Measurements from ENCODE around the gene MGLL. TPM values are rescaled to one million over a fixed set of nuclear protein-coding genes. Genes with fewer than 3 reads are reported as not detected.
A peak's percentile ranks its signal among the peaks of the same experiment; 100 is the strongest.

MGLL gene
- polyA plus RNA-seq, 1 experiment, result 108 TPM

DNA sequence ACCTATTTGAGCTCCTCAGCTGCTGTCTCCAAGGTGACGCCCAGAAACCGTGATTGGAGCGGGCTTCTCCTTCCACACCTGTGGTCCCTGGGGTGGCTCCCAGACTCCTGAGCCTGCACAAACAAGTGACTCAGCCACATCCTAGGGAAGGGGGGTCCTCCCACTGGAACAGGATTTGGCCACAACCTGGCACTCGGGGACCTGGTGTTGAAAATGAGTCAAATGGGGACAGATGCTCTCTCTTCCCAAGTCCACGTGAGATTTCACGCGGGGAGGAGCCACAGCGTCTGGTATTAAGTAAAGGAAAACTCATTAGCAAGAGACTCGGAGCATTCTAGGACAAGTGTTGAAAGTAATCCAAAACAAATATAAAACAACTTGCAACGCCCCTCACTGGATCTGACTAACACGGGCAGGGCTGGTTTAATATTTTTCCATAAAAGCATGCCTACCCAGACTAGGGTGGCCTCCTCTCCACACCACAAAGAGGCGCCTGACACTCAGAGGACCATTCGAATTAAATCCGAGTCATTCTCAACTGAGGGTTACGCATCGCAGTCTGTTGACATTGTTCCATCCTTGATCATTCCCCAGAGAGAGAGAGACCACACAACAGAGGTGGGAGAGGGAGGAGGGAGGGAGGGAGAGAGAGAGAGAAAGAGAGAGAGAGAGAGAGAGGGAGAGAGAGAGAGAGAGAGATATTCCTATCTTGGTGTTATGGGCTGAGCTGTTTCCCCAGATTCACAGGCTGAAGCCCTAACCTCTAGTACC, 74.4 kb downstream of the MGLL start:
- CTCF ChIA-PET, result interaction anchor here (0.6 to 7.4 kb wide), 7 partner anchors 12 to 298 kb away, joined by 3 to 45 read pairs (median 3); no protein-coding TSS in a partner anchor

DNA sequence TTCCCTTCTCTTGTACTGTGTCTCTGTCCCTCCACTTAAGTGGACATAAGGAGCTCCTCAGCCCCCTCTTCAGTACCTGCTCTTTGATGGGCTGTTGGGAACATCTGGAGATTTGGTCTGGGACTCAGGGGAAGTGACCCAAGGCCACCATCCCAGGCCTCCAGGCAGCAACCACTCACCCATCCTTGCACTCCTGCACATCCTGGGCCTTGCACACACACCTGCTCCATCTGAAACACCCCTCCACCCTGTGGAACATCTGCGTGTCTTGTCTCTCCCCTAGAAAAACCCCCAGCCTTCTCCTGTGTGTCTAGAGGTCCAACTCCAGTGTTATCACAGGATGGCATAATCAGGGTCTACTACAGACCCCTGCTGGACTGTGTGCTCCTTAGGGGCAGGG, 75.2 kb downstream of the MGLL start:
- Histone ChIP-seq H3K4me3 (ENCODE audit: low read depth, low read length) (no peak overlapping the region), H3K27me3 (ENCODE audit: control insufficient read depth, insufficient read depth, low read length) (no peaks in the 10 kb centered on the region), H3K36me3 (ENCODE audit: control insufficient read depth, insufficient read depth, low read length) (no peaks in the 10 kb centered on the region)
- ChIA-PET CTCF (interaction anchor here (0.6 to 7.4 kb wide), 6 partner anchors 9 to 91 kb away, joined by 3 to 45 read pairs (median 4); no protein-coding TSS in a partner anchor), POLR2A (no interaction called here)
- DNase-seq (ENCODE audit: low read depth), result no peak
- TF ChIP-seq, protein P1, sequence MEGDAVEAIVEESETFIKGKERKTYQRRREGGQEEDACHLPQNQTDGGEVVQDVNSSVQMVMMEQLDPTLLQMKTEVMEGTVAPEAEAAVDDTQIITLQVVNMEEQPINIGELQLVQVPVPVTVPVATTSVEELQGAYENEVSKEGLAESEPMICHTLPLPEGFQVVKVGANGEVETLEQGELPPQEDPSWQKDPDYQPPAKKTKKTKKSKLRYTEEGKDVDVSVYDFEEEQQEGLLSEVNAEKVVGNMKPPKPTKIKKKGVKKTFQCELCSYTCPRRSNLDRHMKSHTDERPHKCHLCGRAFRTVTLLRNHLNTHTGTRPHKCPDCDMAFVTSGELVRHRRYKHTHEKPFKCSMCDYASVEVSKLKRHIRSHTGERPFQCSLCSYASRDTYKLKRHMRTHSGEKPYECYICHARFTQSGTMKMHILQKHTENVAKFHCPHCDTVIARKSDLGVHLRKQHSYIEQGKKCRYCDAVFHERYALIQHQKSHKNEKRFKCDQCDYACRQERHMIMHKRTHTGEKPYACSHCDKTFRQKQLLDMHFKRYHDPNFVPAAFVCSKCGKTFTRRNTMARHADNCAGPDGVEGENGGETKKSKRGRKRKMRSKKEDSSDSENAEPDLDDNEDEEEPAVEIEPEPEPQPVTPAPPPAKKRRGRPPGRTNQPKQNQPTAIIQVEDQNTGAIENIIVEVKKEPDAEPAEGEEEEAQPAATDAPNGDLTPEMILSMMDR (IDR thresholded peaks at IDR 0.05; ENCODE audit: insufficient read depth, low read depth, low read length), result no peak

More for the DNA sequence above, 74.4 kb downstream of the MGLL start:
- no peaks in the 10 kb centered on the region for H3K27me3 ChIP-seq (ENCODE audit: control insufficient read depth, insufficient read depth, low read length)
- TF ChIP-seq, protein P1 (IDR thresholded peaks at IDR 0.05; ENCODE audit: insufficient read depth, low read depth, low read length), result 0 out of 2 replicates have a peak, but pooled peaks have one; percentile 31
- POLR2A ChIA-PET, result interaction anchor here (0.7 kb wide), 1 partner anchor 45 kb away, joined by 10 read pairs; no protein-coding TSS in a partner anchor
- no peaks in the 10 kb centered on the region for H3K36me3 ChIP-seq (ENCODE audit: control insufficient read depth, insufficient read depth, low read length)
- DNase-seq (ENCODE audit: low read depth), result peak; percentile 84
- H3K4me3 ChIP-seq (ENCODE audit: low read depth, low read length), result no peak overlapping the region

DNA sequence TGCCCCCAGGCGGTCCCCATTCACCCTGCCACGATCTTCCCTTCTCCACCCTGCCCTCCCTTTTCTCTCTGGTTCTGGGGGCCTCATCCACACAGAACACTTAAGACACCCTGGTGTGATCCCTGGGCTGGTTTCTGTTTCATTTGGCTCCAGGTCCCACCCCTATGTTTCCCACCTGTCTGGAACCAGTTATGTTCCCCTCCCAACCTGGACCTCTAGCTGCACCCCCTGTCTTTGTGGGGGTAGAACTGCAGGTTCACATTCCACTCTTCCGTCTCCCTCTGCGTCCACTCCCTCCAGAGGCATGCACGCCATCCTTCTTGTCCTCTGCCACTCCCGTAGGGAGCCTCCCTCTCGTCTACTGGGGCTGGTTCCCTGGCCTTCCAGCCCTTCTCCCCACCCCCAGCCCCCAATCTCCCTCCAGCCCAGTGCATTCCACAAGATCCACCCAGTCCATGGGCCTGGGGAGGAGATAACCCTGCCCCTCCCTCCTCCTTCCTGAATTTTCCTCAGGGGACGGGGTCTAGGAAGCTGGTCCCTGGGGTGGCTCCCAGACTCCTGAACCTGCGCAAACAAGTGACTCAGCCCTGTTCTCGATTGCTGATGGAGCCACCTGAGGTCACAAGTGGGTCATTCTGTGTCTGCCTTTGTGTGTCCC, 75.8 kb downstream of the MGLL start:
- no peaks in the 10 kb centered on the region for H3K27me3 ChIP-seq (ENCODE audit: control insufficient read depth, insufficient read depth, low read length)
- ChIA-PET POLR2A (no interaction called here), CTCF (interaction anchor here (0.6 to 1.8 kb wide), 4 partner anchors 8 to 91 kb away, joined by 3 to 5 read pairs (median 4); no protein-coding TSS in a partner anchor)
- H3K4me3 ChIP-seq (ENCODE audit: low read depth, low read length), result no peak overlapping the region
- H3K36me3 ChIP-seq (ENCODE audit: control insufficient read depth, insufficient read depth, low read length), result no peaks in the 10 kb centered on the region
- no peak for DNase-seq (ENCODE audit: low read depth)
- TF ChIP-seq, protein P1 (IDR thresholded peaks at IDR 0.05; ENCODE audit: insufficient read depth, low read depth, low read length), result no peak; the same call in 1 of the 2 replicates

DNA sequence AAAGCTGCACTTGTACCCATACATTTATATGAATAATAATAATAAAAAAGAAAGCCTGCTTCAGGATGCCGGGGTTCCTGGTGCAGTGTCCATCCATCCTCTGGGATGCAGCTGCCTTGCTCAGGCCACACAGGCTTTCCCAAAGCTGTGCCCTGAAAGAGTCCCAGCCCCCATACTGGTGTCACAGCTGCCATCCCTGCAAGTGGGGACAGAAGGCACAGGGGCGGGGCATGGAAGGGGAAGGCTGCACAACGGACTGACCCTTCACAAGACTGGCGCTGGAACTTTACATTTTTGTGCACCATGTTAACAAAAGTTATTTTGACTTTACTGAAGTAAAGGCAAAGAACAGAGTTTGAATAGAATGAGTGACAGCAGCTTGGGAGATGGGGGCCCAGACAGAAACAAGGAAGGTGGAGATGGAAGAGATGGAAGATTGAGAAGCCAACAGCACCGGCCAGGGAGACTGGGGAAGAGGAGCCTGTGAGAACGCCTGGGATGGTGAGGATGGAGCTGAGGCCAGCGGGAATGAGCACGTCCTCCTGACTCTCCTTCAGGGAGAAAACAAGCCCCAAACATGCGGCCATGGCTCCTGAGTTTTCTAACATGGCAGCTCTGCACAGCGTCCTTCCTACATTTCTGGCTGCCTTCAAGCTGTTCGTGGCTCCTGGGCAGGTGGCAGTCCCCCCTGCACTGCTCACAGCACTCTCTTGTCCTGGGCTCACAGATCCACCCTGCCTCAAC, 76.5 kb downstream of the MGLL start:
- POLR2A ChIA-PET, result no interaction called here
- DNase-seq (ENCODE audit: low read depth), result no peak
- CTCF ChIA-PET, result interaction anchor here (1.8 kb wide), 1 partner anchor 77 kb away, joined by 4 read pairs; no protein-coding TSS in a partner anchor
- H3K27me3 ChIP-seq (ENCODE audit: control insufficient read depth, insufficient read depth, low read length), result no peaks in the 10 kb centered on the region
- TF ChIP-seq, protein P1 (IDR thresholded peaks at IDR 0.05; ENCODE audit: insufficient read depth, low read depth, low read length), result no peak
- H3K4me3 ChIP-seq (ENCODE audit: low read depth, low read length), result no peak overlapping the region
- no peaks in the 10 kb centered on the region for H3K36me3 ChIP-seq (ENCODE audit: control insufficient read depth, insufficient read depth, low read length)

Measured in BJ (cell line).